GM13977 (cell line): Measurements from ENCODE around the gene CYTH2.
"Not testable (repeated sequence)": the region's sequence is repeated elsewhere in the genome, so short reads cannot be mapped to it uniquely, and the experiment has no call there.

Experiments
- DNase-seq: peaks from one replicate; pipeline ENCODE4 v3.0.0; 2012; ENCODE audit warnings: low spot score
- CTCF ChIP-seq: IDR thresholded peaks from 2 replicates; pipeline ENCODE4 v1.5.1; 2012; ENCODE audit warnings: mild to moderate bottlenecking, control low read depth; ENCODE audit not compliant: insufficient read depth; ENCODE audit errors: extremely low read depth, missing control alignments
- in situ Hi-C: fragments of 300-500 bp; cut with MboI; formaldehyde crosslinking; loops from one replicate; pipeline ENCODE4 v1.12.0; 2022; ENCODE audit warnings: low sequenced_read_pairs, low pct_unique_long_range_greater_than_20kb, mixed read lengths, inconsistent platforms; ENCODE audit not compliant: unreplicated experiment

Gene CYTH2

GRCh38 chr19:48480558-48481500 lies 11.7 kb downstream of the CYTH2 start:
- TF ChIP-seq CTCF: no peak
- in situ Hi-C loops: no loop called here
- DNase-seq: no peak

- no peak for DNase-seq
- no peak for TF ChIP-seq CTCF
- in situ Hi-C loops: no loop called here
Measured at GRCh38 chr19:48481846-48482639, 12.9 kb downstream of the CYTH2 start.

- no peak for DNase-seq
- in situ Hi-C loops: no loop called here
- no peak for TF ChIP-seq CTCF
Measured at GRCh38 chr19:48483301-48483700, 14.1 kb downstream of the CYTH2 start.

- no peak for DNase-seq
- in situ Hi-C loops: no loop called here
- no peak for TF ChIP-seq CTCF
Measured at GRCh38 chr19:48484247-48484893, 15.2 kb downstream of the CYTH2 start.

GRCh38 chr19:48484931-48485612 lies 15.9 kb downstream of the CYTH2 start:
- no peak for TF ChIP-seq CTCF
- DNase-seq: no peak
- in situ Hi-C loops: no loop called here

- DNase-seq, in situ Hi-C loops: not testable (repeated sequence)
Measured at GRCh38 chr19:48486706-48487105, 17.5 kb downstream of the CYTH2 start.
